ENCODE results near the gene SKIDA1.

The SKIDA1 gene

DNA sequence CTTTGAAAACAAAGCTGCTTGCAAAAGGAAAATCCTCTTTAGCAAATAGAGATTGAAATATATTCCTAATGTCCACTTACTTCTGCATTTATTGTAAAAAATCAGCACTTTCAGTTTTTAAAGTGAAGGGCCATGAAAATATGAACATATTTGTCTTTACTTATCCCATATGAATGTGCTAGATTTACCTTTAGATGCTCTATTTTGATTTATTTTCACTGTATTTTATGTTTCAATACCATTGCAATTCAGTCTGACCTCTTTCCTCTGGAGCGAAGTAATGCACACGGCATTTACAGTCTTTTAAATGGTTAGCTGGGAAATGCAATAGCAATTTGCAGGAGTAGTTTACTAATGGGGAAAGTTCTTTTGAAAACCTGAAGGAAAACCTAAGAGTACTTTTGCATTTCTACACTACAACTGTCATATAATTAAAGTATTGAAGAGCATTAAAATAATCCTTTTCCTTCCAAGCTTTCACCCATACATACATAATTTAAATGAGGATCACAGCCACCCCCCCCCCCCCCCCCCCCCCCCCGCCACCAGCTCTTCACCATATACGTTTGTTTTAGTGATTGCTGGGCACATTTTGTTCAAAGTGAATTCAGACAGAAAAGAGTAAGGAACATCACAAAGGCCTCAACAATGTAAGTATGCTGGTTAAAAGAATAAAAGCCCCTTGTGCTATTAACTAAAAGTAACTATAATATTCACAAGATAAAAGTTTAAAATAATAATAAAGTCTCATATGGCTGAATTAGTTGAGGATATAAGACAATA lies 3.5 kb downstream of the SKIDA1 start:
- TF ChIP-seq ARNTL (CRISPR knock-in tag; IDR thresholded peaks at IDR 0.05; ENCODE audit: borderline replicate concordance, low read depth), result no peak
- no peak for TF ChIP-seq ZNF565 (CRISPR knock-in tag; conservative IDR thresholded peaks at IDR 0.05; ENCODE audit: low read depth)
- no peak for TF ChIP-seq RARB (CRISPR knock-in tag; IDR thresholded peaks at IDR 0.05)
- no peak for ATAC-seq

DNA sequence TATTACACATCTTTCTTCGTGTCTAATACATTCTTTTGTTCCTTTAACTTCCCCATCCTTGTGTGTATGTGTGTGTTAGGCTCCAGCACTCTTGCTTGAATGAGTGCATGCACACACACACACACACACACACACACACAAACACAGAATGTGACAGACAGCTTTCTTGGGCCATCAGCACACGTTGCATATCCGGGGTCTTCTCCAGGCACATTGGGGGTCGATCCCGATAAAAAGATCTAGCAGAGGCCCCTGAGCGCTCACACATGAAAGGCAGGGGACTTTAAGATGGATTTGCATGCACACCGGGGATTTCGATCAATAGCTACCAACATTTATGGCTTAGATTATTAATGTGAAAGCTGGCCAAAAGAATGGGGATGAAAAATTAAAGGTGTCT lies 4.5 kb downstream of the SKIDA1 start:
- no peak for TF ChIP-seq ARNTL (CRISPR knock-in tag; IDR thresholded peaks at IDR 0.05; ENCODE audit: borderline replicate concordance, low read depth)
- no peak for TF ChIP-seq ZFP30 (CRISPR knock-in tag; IDR thresholded peaks at IDR 0.05)
- no peak for TF ChIP-seq ZFP3 (CRISPR knock-in tag; IDR thresholded peaks at IDR 0.05)
- no peak for TF ChIP-seq PPARA (CRISPR knock-in tag; IDR thresholded peaks at IDR 0.05; ENCODE audit: borderline replicate concordance)
- TF ChIP-seq, protein P1, sequence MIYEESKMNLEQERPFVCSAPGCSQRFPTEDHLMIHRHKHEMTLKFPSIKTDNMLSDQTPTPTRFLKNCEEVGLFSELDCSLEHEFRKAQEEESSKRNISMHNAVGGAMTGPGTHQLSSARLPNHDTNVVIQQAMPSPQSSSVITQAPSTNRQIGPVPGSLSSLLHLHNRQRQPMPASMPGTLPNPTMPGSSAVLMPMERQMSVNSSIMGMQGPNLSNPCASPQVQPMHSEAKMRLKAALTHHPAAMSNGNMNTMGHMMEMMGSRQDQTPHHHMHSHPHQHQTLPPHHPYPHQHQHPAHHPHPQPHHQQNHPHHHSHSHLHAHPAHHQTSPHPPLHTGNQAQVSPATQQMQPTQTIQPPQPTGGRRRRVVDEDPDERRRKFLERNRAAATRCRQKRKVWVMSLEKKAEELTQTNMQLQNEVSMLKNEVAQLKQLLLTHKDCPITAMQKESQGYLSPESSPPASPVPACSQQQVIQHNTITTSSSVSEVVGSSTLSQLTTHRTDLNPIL (CRISPR knock-in tag; IDR thresholded peaks at IDR 0.05; ENCODE audit: low read depth), result no peak
- no peak for TF ChIP-seq OSR1 (CRISPR knock-in tag; IDR thresholded peaks at IDR 0.05)
- TF ChIP-seq, protein P2, sequence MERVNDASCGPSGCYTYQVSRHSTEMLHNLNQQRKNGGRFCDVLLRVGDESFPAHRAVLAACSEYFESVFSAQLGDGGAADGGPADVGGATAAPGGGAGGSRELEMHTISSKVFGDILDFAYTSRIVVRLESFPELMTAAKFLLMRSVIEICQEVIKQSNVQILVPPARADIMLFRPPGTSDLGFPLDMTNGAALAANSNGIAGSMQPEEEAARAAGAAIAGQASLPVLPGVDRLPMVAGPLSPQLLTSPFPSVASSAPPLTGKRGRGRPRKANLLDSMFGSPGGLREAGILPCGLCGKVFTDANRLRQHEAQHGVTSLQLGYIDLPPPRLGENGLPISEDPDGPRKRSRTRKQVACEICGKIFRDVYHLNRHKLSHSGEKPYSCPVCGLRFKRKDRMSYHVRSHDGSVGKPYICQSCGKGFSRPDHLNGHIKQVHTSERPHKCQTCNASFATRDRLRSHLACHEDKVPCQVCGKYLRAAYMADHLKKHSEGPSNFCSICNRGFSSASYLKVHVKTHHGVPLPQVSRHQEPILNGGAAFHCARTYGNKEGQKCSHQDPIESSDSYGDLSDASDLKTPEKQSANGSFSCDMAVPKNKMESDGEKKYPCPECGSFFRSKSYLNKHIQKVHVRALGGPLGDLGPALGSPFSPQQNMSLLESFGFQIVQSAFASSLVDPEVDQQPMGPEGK (CRISPR knock-in tag; IDR thresholded peaks at IDR 0.05; ENCODE audit: borderline replicate concordance), result no peak
- TF ChIP-seq TOX (CRISPR knock-in tag; IDR thresholded peaks at IDR 0.05; ENCODE audit: borderline replicate concordance), result no peak
- no peak for TF ChIP-seq ZC3H10 (CRISPR knock-in tag; IDR thresholded peaks at IDR 0.05)
- TF ChIP-seq ZNF70 (CRISPR knock-in tag; IDR thresholded peaks at IDR 0.05), result no peak
- TF ChIP-seq SNAI2 (CRISPR knock-in tag; IDR thresholded peaks at IDR 0.05), result no peak
- TF ChIP-seq RARB (CRISPR knock-in tag; IDR thresholded peaks at IDR 0.05), result no peak
- no peak for TF ChIP-seq GLIS3 (CRISPR knock-in tag; IDR thresholded peaks at IDR 0.05)
- TF ChIP-seq CSDC2 (CRISPR knock-in tag; IDR thresholded peaks at IDR 0.05), result no peak
- TF ChIP-seq, protein P3, sequence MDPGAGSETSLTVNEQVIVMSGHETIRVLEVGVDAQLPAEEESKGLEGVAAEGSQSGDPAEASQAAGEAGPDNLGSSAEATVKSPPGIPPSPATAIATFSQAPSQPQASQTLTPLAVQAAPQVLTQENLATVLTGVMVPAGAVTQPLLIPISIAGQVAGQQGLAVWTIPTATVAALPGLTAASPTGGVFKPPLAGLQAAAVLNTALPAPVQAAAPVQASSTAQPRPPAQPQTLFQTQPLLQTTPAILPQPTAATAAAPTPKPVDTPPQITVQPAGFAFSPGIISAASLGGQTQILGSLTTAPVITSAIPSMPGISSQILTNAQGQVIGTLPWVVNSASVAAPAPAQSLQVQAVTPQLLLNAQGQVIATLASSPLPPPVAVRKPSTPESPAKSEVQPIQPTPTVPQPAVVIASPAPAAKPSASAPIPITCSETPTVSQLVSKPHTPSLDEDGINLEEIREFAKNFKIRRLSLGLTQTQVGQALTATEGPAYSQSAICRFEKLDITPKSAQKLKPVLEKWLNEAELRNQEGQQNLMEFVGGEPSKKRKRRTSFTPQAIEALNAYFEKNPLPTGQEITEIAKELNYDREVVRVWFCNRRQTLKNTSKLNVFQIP (CRISPR knock-in tag; IDR thresholded peaks at IDR 0.05; ENCODE audit: borderline replicate concordance, low read depth), result no peak
- TF ChIP-seq ESRRG (CRISPR knock-in tag; IDR thresholded peaks at IDR 0.05), result no peak
- no peak for TF ChIP-seq ZNF565 (CRISPR knock-in tag; conservative IDR thresholded peaks at IDR 0.05; ENCODE audit: low read depth)
- TF ChIP-seq TCF4 (CRISPR knock-in tag; IDR thresholded peaks at IDR 0.05; ENCODE audit: borderline replicate concordance), result no peak
- TF ChIP-seq, protein P4, sequence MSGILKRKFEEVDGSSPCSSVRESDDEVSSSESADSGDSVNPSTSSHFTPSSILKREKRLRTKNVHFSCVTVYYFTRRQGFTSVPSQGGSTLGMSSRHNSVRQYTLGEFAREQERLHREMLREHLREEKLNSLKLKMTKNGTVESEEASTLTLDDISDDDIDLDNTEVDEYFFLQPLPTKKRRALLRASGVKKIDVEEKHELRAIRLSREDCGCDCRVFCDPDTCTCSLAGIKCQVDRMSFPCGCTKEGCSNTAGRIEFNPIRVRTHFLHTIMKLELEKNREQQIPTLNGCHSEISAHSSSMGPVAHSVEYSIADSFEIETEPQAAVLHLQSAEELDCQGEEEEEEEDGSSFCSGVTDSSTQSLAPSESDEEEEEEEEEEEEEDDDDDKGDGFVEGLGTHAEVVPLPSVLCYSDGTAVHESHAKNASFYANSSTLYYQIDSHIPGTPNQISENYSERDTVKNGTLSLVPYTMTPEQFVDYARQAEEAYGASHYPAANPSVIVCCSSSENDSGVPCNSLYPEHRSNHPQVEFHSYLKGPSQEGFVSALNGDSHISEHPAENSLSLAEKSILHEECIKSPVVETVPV (CRISPR knock-in tag; IDR thresholded peaks at IDR 0.05), result no peak
- no peak for ATAC-seq

DNA sequence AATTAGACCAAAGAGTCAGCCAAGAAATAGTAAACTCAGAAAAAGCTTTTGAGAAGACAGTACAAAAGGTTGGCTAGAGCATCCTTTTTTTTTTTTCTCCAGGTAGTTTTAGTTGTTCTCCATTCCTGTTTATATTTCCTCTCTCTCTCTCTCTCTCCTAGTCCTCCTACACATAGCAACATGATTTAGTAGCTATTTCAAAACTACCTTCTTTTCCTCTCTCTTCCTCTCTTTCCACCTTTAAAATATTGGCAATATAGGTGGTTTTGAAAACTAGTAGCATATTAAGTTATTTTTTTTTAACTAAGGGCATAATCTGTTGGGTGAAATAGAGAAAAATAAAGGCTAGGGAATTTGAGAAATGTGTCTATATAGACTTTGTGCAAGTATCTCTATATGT lies 5.0 kb downstream of the SKIDA1 start:
- ATAC-seq, result no peak
- no peak for TF ChIP-seq ZNF565 (CRISPR knock-in tag; conservative IDR thresholded peaks at IDR 0.05; ENCODE audit: low read depth)
- TF ChIP-seq ZNF70 (CRISPR knock-in tag; IDR thresholded peaks at IDR 0.05), result no peak
- TF ChIP-seq, protein P2 (CRISPR knock-in tag; IDR thresholded peaks at IDR 0.05; ENCODE audit: borderline replicate concordance), result no peak
- TF ChIP-seq TOX (CRISPR knock-in tag; IDR thresholded peaks at IDR 0.05; ENCODE audit: borderline replicate concordance), result no peak
- no peak for TF ChIP-seq ZFP3 (CRISPR knock-in tag; IDR thresholded peaks at IDR 0.05)
